UCSD-AML1 (cell line): ENCODE data around the gene DIO3.
"Not testable (repeated sequence)": the region's sequence is repeated elsewhere in the genome, so short reads cannot be mapped to it uniquely, and the experiment has no call there.

Source experiments
- DNase-seq: peaks from one replicate; lab custom pipeline; 2025; ENCODE audit not compliant: unreplicated experiment; lab: John Stamatoyannopoulos, UW

DIO3 gene

DNA sequence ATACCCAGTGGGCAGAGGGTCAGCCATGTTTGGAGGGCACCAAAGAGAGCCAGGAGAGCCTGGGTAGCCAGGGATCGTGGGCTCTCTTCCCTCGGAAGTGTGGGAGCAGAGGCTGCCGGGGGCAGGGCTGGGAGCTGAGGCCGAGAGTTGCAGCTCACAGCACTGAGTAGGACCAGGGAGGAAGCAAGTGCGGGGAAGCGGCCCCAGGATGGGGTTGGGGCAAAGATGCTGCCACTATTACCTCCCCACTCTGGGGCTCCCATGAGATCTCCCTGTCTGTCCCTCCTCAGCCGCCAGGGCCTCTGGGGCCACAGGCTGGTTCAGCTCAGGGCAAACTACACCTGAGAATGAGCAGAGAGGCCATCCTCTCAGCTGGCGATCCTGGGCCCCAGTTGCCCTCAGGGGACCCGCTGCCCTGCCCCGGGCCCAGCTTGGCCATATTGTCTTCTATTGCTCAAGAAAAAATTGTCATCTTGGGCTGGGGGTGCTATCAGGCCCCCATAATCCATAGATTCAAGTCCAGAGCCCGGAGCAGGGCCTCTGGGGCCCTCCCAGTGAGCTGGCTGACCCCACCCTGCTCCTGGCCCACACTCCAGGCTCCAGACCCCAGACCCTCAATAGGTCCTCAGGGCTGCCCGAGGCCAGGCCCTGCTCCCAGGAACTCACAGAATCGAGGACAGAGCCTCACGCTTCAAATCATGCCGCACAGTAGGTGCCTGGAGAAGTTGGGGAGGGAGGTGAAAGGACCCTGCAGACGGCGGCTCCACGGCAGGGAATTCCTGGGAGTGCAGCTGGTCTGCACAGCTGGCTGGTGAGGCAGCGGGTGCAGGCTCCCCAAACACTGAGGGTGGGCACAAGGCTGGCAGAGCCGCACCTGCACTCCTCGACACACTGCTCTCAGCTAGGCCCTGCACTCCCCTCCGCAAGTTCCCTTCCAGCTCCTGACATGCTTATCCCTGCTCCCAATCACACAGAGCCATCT is 20.5 kb upstream of the DIO3 start:
- no peak for DNase-seq

- no peak for DNase-seq
Observed at GRCh38 chr14:101542391-101542790, 18.9 kb upstream of the DIO3 start.

DNA sequence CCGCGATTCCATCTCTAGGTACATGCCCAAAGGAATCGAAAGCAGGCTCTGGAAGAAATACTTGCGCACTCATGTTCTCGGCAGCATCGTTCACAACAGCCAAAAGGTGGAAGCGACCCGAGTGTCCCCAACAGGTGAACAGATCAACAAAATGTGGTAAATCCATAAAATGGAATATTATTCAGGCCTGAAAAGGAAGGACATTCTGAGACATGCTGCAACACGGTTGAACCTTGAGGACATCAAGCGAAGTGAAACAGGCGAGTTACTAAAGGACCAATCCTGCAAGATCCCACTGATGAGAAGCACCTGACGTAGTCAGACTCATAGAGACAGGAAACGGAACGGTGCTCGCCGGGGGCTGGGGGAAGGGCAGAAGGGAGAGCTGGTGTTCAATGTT is 17.5 kb upstream of the DIO3 start:
- DNase-seq = no peak

GRCh38 chr14:101544550-101544949 is 16.7 kb upstream of the DIO3 start:
- no peak for DNase-seq

DNA sequence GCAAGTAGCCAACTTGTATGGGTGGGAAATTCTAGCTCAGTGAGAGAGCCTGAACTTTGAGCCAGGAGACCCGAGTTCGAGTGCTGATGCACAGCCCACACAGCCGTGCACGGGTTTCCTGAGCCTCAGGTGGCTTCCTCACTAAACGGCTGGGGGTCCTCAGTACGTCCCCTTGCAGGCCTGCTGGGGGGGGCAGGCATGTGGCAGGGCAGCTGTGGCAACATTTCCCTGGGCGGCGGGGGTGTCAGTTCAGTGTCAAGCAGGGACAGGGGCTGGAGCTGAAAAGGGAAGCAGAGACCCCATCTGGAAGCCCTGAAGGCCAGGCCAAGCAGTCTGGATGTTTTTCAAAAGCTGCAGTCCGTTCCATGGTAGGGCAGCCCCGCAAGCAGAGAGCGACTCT is 14.6 kb upstream of the DIO3 start:
- DNase-seq = no peak

DNA sequence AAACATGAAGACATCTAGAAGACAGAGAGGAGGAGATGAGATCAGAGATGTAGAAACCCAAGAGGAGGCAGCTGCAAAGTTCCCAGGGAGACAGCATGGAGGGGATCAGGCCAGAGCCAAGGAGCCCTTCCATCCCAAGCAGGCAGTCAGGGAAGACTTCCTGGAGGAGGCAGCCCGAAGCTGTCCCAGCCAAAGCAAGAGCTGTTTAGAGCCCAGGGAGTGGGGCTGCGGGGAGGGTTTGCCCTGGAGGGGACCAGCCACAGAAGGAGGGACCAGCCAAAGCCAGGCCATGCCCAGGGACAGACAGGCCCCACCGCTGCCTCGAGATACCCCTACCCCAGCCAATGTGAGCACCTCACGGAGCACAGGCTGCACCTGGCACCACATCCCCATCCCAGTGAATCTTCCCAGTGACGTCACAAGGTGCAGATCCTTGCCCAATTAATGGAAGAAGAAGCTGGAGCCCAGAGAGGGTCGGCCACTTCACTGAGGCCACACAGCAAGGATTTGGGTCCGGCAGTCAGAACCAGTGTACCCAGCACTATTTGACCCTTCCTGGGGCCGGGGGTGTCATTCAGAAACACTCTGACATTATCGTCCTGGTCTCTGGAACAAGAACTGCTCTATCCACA is 14.1 kb upstream of the DIO3 start:
- DNase-seq = no peak

- no peak for DNase-seq
Observed at GRCh38 chr14:101547961-101548669, 13.2 kb upstream of the DIO3 start.

GRCh38 chr14:101548710-101549109 is 12.6 kb upstream of the DIO3 start:
- DNase-seq = no peak

DNA sequence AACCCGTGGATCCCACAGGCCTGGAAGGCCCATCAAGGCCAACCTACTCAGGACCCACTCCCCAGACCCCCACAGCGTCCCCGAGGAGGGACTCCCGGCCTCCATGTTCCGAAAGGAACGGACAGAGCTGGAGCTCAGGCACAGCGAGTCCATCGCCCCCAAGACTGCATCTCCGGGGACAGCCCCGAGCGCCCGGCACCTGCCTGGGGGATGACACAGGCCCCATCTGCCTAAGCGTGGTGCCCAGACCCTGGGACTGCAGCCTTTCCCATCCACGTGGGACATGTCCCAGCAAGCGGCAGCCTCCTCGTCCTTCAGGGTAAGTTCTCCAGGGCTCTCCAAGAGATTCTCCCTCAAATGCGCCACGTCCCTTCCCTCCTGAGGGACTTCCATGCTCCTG is 12.1 kb upstream of the DIO3 start:
- DNase-seq = no peak

DNA sequence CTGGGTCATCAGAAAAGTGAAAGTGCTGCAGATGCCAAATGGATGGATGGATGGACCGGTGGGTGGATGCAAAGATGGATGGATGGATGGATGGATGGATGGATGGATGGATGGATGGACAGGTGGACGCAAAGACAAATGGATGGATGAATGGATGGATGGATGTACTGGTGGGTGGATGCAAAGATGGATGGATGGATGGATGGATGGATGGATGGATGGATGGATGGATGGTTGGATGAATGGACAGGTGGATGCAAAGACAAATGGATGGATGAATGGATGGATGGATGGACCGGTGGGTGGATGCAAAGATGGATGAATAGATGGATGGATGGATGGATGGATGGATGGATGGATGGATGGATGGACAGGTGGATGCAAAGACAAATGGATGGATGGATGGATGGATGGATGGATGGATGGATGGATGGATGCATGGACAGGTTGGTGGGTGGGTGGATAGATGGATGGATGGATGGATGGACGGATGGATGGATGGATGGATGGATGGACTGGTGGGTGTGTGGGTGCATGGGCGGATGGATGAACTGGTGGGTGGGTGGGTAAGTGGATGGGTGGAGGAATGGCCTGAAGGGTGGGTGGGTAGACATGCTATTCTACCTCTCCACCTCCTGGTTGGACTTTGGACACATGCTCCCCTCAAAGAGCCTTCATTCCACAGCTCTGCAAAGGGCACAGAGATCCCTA is 10.9 kb upstream of the DIO3 start:
- not testable (repeated sequence) for DNase-seq

DNA sequence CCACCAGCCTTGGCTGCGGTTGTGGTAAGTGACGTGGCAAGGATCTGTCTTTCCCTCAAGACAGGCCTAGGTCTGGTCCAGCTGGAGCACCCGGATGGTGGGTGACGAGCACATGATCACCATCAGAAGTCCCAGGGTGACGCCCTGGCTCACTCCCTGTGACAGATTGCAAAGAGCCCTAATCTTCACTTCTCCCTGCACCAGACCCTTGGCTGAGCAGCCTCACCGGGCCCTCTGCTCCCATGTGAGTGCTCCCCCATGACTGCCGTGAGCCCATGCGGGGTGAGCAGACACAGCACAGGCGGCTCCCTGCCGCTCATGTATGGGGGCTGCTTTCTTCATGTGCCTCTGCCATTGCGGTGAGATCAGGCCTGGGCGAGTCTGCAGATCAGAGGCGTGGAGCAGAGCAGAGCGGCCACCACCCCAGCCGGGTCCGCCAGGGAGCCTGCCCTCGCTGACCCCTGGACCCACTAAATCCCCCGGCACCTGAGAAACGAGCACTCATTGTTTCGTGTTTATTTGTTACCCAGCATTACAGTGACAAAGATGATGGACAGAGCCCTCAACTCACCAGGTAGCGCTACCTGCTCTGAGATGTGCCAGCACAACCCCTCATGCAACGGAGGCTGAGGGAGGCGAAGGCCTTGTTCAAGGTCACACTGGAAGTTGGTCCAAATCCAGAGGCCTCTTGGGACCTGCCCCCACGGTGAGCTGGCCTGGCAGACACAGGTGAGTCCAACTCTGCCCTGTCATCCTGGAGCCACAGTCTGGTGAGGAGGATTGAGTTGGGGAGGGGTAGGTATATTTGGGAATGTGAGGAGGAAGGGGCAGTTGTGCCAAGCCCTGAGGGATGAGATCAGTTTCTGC is 9.3 kb upstream of the DIO3 start:
- no peak for DNase-seq

DNA sequence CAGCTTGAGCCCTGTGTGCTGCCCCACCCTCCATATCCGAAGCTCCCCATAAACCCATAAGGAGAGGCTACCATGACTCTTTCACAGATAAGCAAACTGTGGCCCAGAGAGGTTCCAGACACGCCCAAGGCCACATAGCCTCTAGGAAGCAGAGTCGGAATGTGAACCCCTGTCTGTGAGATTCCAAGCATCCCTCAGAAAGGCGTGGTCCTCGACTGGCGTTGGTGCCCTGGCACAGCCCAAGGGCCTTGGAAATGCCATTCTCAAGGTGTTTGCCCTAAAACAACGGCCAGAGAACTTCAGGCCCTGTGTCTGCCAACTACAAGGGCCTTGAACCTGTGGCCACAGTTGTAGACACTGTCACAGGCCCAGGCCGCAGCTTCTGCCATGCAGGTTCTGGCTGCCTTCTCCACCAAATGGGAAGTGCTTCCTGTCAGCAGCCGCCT is 8.5 kb upstream of the DIO3 start:
- no peak for DNase-seq

DNA sequence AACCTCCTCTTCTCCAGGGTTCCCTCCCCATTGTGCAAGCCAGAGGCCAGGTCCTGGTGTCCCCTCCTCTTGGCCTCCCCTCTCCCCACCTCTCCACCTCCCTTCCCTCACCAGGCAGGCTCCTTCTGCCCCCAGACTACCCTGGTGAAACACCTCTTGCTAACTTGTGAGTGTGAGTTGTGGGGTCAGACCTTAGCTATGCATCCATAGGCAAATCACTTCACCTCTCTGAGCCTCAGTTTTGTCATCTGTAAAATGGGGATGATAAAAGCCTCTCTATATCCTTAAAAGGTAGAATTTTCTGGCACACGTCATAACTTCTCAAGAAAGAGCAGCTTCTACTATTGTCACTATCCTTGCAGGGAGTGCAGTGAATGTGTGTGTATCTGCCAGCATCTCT is 7.9 kb upstream of the DIO3 start:
- no peak for DNase-seq

GRCh38 chr14:101553931-101554330 is 7.4 kb upstream of the DIO3 start:
- DNase-seq = no peak

GRCh38 chr14:101554991-101555668 is 6.2 kb upstream of the DIO3 start:
- DNase-seq = no peak

DNA sequence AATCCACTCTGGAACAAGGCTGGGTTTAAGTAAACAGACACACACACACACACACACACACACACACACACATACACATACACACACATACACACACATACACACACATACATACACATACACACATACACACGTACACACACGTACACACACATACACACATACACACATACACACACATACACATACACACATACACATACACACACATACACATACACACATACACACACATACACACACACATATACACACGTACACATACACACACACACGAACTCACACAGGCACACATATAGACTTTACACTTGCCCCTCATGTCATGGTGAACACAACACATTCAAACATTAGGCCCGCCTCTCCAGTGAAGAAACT is 5.6 kb upstream of the DIO3 start:
- DNase-seq = not testable (repeated sequence)

DNA sequence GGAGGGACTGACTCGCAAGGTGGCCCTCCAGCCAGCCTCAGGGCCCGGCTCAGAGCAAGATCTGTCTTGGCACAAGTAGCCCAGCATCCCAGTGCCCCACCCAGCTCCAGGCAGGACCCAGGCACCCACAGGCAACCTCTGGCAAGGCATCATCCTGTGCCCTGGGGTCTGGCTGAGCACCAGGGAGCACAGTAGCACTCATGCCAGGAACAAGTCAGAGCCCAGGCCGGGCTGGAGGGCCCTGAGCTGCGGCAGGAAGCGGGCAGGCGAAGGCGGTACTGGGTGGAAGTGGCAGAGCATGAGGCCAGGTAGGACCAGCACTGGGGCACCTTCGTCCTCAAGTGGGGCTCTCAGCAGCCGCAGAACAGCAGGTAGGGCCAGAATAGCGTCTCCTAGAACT is 5.2 kb upstream of the DIO3 start:
- no peak for DNase-seq

DNA sequence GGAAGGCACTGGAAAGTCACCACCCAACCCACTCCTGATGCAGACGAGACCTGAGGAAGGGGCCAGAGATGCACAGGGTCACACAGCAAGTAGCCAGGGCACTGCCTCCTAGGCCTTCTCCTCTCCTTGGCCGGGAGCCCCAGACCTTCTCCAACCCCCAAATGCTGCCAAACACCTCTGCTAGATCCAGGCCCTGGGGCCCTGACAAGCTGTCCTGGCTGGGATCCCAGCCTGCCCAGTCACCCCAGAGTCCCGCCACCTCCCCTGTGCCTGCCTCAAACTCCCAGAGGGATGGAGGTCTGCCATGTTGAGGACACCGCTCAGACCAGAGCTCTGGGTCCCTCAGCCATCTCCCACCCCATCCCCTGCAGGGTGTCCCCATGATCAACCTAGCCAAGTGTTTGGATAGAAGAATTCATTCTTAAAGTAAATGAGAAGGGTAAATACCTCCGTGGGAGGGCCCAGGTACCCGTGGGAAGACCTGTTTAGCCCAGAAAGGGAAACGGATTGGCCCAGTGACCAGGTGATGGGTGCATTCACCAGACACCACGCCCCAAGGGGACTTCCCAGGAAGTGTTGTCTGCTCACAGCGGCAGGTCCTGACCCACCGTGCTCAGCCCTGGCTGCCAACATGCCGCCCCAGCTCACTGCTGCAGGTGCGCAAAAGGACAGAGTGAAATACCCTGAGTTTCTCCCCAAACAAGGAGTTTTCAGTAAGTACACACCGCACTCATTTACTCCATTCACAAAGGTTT is 4.6 kb upstream of the DIO3 start:
- DNase-seq = no peak

DNA sequence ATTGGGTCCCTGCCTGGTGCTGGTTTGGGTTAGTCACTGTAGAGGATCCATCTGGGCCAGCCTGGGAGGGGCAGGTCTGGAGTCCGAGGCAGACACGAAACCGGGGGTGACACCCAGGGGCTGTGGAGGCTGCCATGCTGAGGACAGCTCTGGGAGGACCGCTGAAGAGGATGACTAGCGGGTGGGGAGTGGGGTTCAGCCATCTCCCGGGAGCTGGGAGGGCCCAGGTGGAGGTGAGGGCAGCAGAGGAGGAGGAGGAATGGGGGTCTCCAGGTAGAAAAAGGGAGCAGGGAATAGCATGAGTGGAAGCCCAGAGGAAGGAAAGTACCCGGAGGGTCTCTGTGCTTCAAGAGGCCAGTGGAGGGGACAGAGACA is 4.0 kb upstream of the DIO3 start:
- DNase-seq = no peak
